Mesothelial cell of epicardium (in vitro differentiated cells): Measurements from ENCODE around the gene PARN. TPM values are rescaled to one million over a fixed set of nuclear protein-coding genes. Genes with fewer than 3 reads are reported as not detected.

ENCODE experiments used
- DNase-seq, 2 experiments: peaks; one replicate each; pipeline ENCODE4 v3.0.0; 2021; ENCODE audit warnings: low spot score in 2 of 2; ENCODE audit not compliant: unreplicated experiment in 2 of 2
- H3K27ac Mint-ChIP-seq: 2 replicates; pipeline ENCODE4 v1.8.0; 2021; ENCODE audit warnings: mixed read lengths
- H3K27me3 Mint-ChIP-seq: 2 replicates; pipeline ENCODE4 v1.8.0; 2021; ENCODE audit warnings: low read depth, mixed read lengths
- H3K36me3 Mint-ChIP-seq: 2 replicates; pipeline ENCODE4 v1.8.0; 2021; ENCODE audit warnings: mixed read lengths
- H3K4me1 Mint-ChIP-seq: 2 replicates; pipeline ENCODE4 v1.8.0; 2021; ENCODE audit warnings: mixed read lengths
- H3K4me3 Mint-ChIP-seq: 2 replicates; pipeline ENCODE4 v1.8.0; 2021; ENCODE audit warnings: mild to moderate bottlenecking, moderate library complexity, mixed read lengths
- H3K9me3 Mint-ChIP-seq: 2 replicates; pipeline ENCODE4 v1.8.0; 2021; ENCODE audit warnings: mixed read lengths
- CTCF ChIP-seq: fragments of 200-600 bp; sonication (generic); IDR thresholded peaks from one replicate; pipeline ENCODE4 v1.5.0; 2021; ENCODE audit warnings: antibody characterized with exemption; ENCODE audit not compliant: unreplicated experiment
- total RNA-seq: library from RNA; stranded (reverse); gene quantifications from 3 replicates; pipeline ENCODE4 v1.2.1, GENCODE V29; 2021

Gene PARN
- total RNA-seq, 1 donor from 2014 or later = 35.6 TPM

GRCh38 chr16:14502932-14503741 lies 126.9 kb downstream of the PARN start:
- no peak for DNase-seq
- Mint-ChIP-seq H3K27me3 (peaks cover 4% of the 10 kb centered on the region), H3K27ac (no peak overlapping the region), H3K9me3 (no peaks in the 10 kb centered on the region), H3K4me3 (no peak overlapping the region), H3K4me1 (peaks cover 16% of the 10 kb centered on the region), H3K36me3 (no peaks in the 10 kb centered on the region)
- TF ChIP-seq CTCF = no peak

GRCh38 chr16:14502256-14502875 lies 127.7 kb downstream of the PARN start:
- Mint-ChIP-seq H3K9me3 (no peaks in the 10 kb centered on the region), H3K36me3 (no peaks in the 10 kb centered on the region), H3K4me1 (peaks cover 16% of the 10 kb centered on the region), H3K27me3 (peaks cover 4% of the 10 kb centered on the region), H3K4me3 (no peak overlapping the region), H3K27ac (no peak overlapping the region)
- TF ChIP-seq CTCF = no peak
- DNase-seq = no peak

GRCh38 chr16:14501331-14502255 lies 128.5 kb downstream of the PARN start:
- H3K4me3 Mint-ChIP-seq = no peak overlapping the region
- H3K27ac Mint-ChIP-seq = peak overlapping the region; percentile 58
- H3K9me3 Mint-ChIP-seq = no peaks in the 10 kb centered on the region
- peak in 1 of 2 experiments; percentile 53 for DNase-seq
- H3K36me3 Mint-ChIP-seq = no peaks in the 10 kb centered on the region
- TF ChIP-seq CTCF = no peak
- H3K4me1 Mint-ChIP-seq = peaks cover 21% of the 10 kb centered on the region
- peaks cover 4% of the 10 kb centered on the region for H3K27me3 Mint-ChIP-seq

GRCh38 chr16:14500791-14501190 lies 129.3 kb downstream of the PARN start:
- peaks cover 27% of the 10 kb centered on the region for H3K4me1 Mint-ChIP-seq
- H3K27me3 Mint-ChIP-seq = peaks cover 4% of the 10 kb centered on the region
- H3K27ac Mint-ChIP-seq = no peak overlapping the region
- no peaks in the 10 kb centered on the region for H3K9me3 Mint-ChIP-seq
- H3K4me3 Mint-ChIP-seq = no peak overlapping the region
- no peaks in the 10 kb centered on the region for H3K36me3 Mint-ChIP-seq
- TF ChIP-seq CTCF = no peak
- no peak for DNase-seq

- Mint-ChIP-seq H3K27me3 (peaks cover 12% of the 10 kb centered on the region), H3K9me3 (no peaks in the 10 kb centered on the region), H3K4me1 (peaks cover 27% of the 10 kb centered on the region), H3K4me3 (no peak overlapping the region), H3K36me3 (peaks cover 3% of the 10 kb centered on the region), H3K27ac (no peak overlapping the region)
- TF ChIP-seq CTCF = no peak
- DNase-seq = no peak
Observed at GRCh38 chr16:14499110-14499509, 130.9 kb downstream of the PARN start.
